Mesenchymal stem cell (in vitro differentiated cells and primary cell): ENCODE results near the gene SAP30L.

Experiments
- DNase-seq: peaks from one replicate; pipeline ENCODE4 v3.0.0-alpha.2; 2013
- H2AFZ ChIP-seq: one replicate; pipeline ENCODE4 v1.6.1; 2013; ENCODE audit warnings: low read depth, mild to moderate bottlenecking, control low read depth, inconsistent platforms, low read length, moderate library complexity
- H2AK5ac ChIP-seq: 2 replicates; pipeline ENCODE4 v1.6.1; 2013; ENCODE audit warnings: low read length, moderate library complexity, mild to moderate bottlenecking, inconsistent platforms; ENCODE audit not compliant: severe bottlenecking
- H2BK120ac ChIP-seq: one replicate; pipeline ENCODE4 v1.6.1; 2013; ENCODE audit warnings: low read depth, mild to moderate bottlenecking, inconsistent platforms, low read length, moderate library complexity
- H2BK12ac ChIP-seq, 2 experiments: one replicate each; pipeline ENCODE4 v1.6.1; 2013; ENCODE audit warnings: inconsistent platforms in 2 of 2, low read length in 2 of 2, mild to moderate bottlenecking in 2 of 2, moderate library complexity in 2 of 2, control low read depth in 1 of 2
- H2BK15ac ChIP-seq: one replicate; pipeline ENCODE4 v1.6.1; 2013; ENCODE audit warnings: mild to moderate bottlenecking, low read depth, inconsistent platforms; ENCODE audit not compliant: poor library complexity, severe bottlenecking
- H2BK5ac ChIP-seq: 2 replicates; pipeline ENCODE4 v1.6.1; 2013; ENCODE audit warnings: low read depth, mild to moderate bottlenecking, low read length, control low read depth, inconsistent platforms; ENCODE audit not compliant: poor library complexity, severe bottlenecking
- H3K14ac ChIP-seq, 2 experiments: one replicate each; pipeline ENCODE4 v1.6.1; 2013; ENCODE audit warnings: inconsistent platforms in 2 of 2, low read length in 2 of 2, control low read depth in 1 of 2, mild to moderate bottlenecking in 1 of 2, moderate library complexity in 1 of 2
- H3K18ac ChIP-seq, 2 experiments: one replicate each; pipeline ENCODE4 v1.6.1; 2013; ENCODE audit warnings: inconsistent platforms in 2 of 2, low read length in 2 of 2, control low read depth in 1 of 2, low read depth in 1 of 2, mild to moderate bottlenecking in 1 of 2
- H3K23ac ChIP-seq, 2 experiments: one replicate each; pipeline ENCODE4 v1.6.1; 2013; ENCODE audit warnings: inconsistent platforms in 2 of 2, low read length in 2 of 2, mild to moderate bottlenecking in 2 of 2, moderate library complexity in 2 of 2, control low read depth in 1 of 2
- H3K27ac ChIP-seq: 2 replicates; pipeline ENCODE4 v1.5.1; 2013; ENCODE audit warnings: mild to moderate bottlenecking, moderate library complexity, low read length, control low read depth, inconsistent platforms; ENCODE audit not compliant: poor library complexity, severe bottlenecking
- H3K27me3 ChIP-seq, 2 experiments: 2 replicates each; pipeline versions ENCODE4 v1.6.1 to v1.7.0; 2013; ENCODE audit warnings: low read length in 2 of 2, mild to moderate bottlenecking in 2 of 2, moderate library complexity in 2 of 2, control low read depth in 1 of 2, inconsistent platforms in 1 of 2; ENCODE audit not compliant: control insufficient read depth in 1 of 2, insufficient read depth in 1 of 2
- H3K36me3 ChIP-seq, 2 experiments: 2 replicates each; pipeline versions ENCODE4 v1.6.1 to v1.7.0; 2013; ENCODE audit warnings: low read length in 2 of 2, control low read depth in 1 of 2, inconsistent platforms in 1 of 2, low read depth in 1 of 2, mild to moderate bottlenecking in 1 of 2; ENCODE audit not compliant: insufficient read depth in 2 of 2, control insufficient read depth in 1 of 2
- H3K4ac ChIP-seq, 2 experiments: one replicate each; pipeline ENCODE4 v1.6.1; 2013; ENCODE audit warnings: inconsistent platforms in 2 of 2, low read length in 2 of 2, mild to moderate bottlenecking in 2 of 2, moderate library complexity in 2 of 2, control low read depth in 1 of 2, low read depth in 1 of 2
- H3K4me1 ChIP-seq: 2 replicates; pipeline ENCODE4 v1.6.1; 2013; ENCODE audit warnings: low read depth, low read length, control low read depth; ENCODE audit not compliant: control insufficient read depth, insufficient read depth
- H3K4me2 ChIP-seq: 2 replicates; pipeline ENCODE4 v1.6.1; 2013; ENCODE audit warnings: low read length, mild to moderate bottlenecking, inconsistent platforms; ENCODE audit not compliant: poor library complexity, severe bottlenecking
- H3K4me3 ChIP-seq, 2 experiments: 2 replicates each; pipeline versions ENCODE4 v1.5.1 to v1.7.0; 2013; ENCODE audit warnings: low read length in 2 of 2, mild to moderate bottlenecking in 2 of 2, control low read depth in 1 of 2, low read depth in 1 of 2; ENCODE audit not compliant: insufficient read depth in 1 of 2
- H3K79me1 ChIP-seq: replicated peaks from 2 replicates; pipeline ENCODE4 v1.6.1; 2013; ENCODE audit warnings: mild to moderate bottlenecking, control low read depth, low read length, inconsistent platforms; ENCODE audit not compliant: poor library complexity, severe bottlenecking
- H3K9ac ChIP-seq: 2 replicates; pipeline ENCODE4 v1.7.0; 2013; ENCODE audit warnings: mild to moderate bottlenecking, low read length, moderate library complexity
- H3K9me3 ChIP-seq: 2 replicates; pipeline ENCODE4 v1.7.0; 2013; ENCODE audit warnings: mild to moderate bottlenecking, low read length; ENCODE audit not compliant: control insufficient read depth
- H4K8ac ChIP-seq: one replicate; pipeline ENCODE4 v1.6.1; 2013; ENCODE audit warnings: inconsistent platforms, mild to moderate bottlenecking, low read length, moderate library complexity
- H4K91ac ChIP-seq: one replicate; pipeline ENCODE4 v1.6.1; 2013; ENCODE audit warnings: mild to moderate bottlenecking, low read length, inconsistent platforms
- WGBS: methylation state at CpG from one replicate; pipeline ENCODE4 v1.1.7; 2013; ENCODE audit warnings: mixed read lengths; 5-methylcytosine and 5-hydroxymethylcytosine counted together

SAP30L gene

GRCh38 chr5:154465169-154465568 lies 19.4 kb downstream of the SAP30L start:
- Histone ChIP-seq H4K8ac (no peak overlapping the region), H3K4me2 (no peak overlapping the region), H3K27ac (no peak overlapping the region), H3K4me3 (no peak overlapping the region), H3K14ac (no peak overlapping the region), H3K9me3 (no peaks in the 10 kb centered on the region), H3K23ac (no peak overlapping the region), H3K36me3 (peaks cover 0 to 5% of the 10 kb centered on the region in 2 experiments), H2AFZ (no peak overlapping the region), H3K9ac (no peak overlapping the region), H3K4me1 (no peaks in the 10 kb centered on the region), H4K91ac (no peak overlapping the region), H3K27me3 (peaks cover 20 to 30% of the 10 kb centered on the region in 2 experiments), H2BK12ac (no peak overlapping the region), H2BK15ac (no peak overlapping the region), H2BK5ac (no peak overlapping the region), H3K18ac (no peak overlapping the region), H3K79me1 (no peaks in the 10 kb centered on the region), H2BK120ac (no peak overlapping the region), H2AK5ac (no peak overlapping the region), H3K4ac (no peak overlapping the region)
- WGBS, result 47% methylated on average over 6 of the region's 6 CpGs
- peak; percentile 78 for DNase-seq

GRCh38 chr5:154466147-154466546 lies 20.4 kb downstream of the SAP30L start:
- no peak overlapping the region for H3K4me2 ChIP-seq
- no peak overlapping the region for H2AFZ ChIP-seq
- no peak overlapping the region for H3K18ac ChIP-seq
- H3K79me1 ChIP-seq, result no peaks in the 10 kb centered on the region
- no peaks in the 10 kb centered on the region for H3K4me1 ChIP-seq
- no peak overlapping the region for H3K4ac ChIP-seq
- 87% methylated on average over 5 of the region's 5 CpGs for WGBS
- H3K14ac ChIP-seq, result no peak overlapping the region
- H2BK5ac ChIP-seq, result no peak overlapping the region
- H2BK15ac ChIP-seq, result no peak overlapping the region
- H4K91ac ChIP-seq, result no peak overlapping the region
- no peak overlapping the region for H3K9ac ChIP-seq
- H3K4me3 ChIP-seq, result no peak overlapping the region
- peaks cover 30 to 38% of the 10 kb centered on the region in 2 experiments for H3K27me3 ChIP-seq
- H3K36me3 ChIP-seq, result no peaks in the 10 kb centered on the region
- H2AK5ac ChIP-seq, result no peak overlapping the region
- H2BK120ac ChIP-seq, result no peak overlapping the region
- H3K27ac ChIP-seq, result no peak overlapping the region
- H3K23ac ChIP-seq, result no peak overlapping the region
- DNase-seq, result no peak
- no peaks in the 10 kb centered on the region for H3K9me3 ChIP-seq
- H4K8ac ChIP-seq, result no peak overlapping the region
- no peak overlapping the region for H2BK12ac ChIP-seq

DNA sequence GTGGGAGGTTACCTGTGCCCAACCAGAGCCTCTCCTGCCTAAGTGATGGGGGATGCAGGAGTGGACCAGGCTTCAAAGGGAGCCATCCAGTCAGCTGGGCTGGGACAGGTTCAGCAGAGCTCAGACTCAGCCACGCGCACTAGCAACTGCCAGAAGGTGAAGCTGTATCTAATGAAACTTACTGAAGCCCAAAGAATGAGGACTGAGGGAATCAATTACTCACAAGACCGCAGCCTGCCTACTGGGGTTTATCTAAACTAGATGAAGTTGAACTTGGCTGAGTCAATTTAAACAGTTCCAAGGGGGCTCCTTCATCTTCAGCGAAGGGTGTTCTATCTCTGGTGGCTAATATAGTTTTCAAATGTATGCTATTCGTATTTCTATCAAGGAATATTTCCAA lies 20.9 kb downstream of the SAP30L start:
- H2AK5ac ChIP-seq, result no peak overlapping the region
- no peaks in the 10 kb centered on the region for H3K4me1 ChIP-seq
- no peak overlapping the region for H2BK15ac ChIP-seq
- no peak overlapping the region for H2BK12ac ChIP-seq
- H2BK120ac ChIP-seq, result no peak overlapping the region
- no peak overlapping the region for H3K9ac ChIP-seq
- H3K4me3 ChIP-seq, result no peak overlapping the region
- H3K23ac ChIP-seq, result no peak overlapping the region
- no peak overlapping the region for H3K18ac ChIP-seq
- H3K79me1 ChIP-seq, result no peaks in the 10 kb centered on the region
- no peaks in the 10 kb centered on the region for H3K9me3 ChIP-seq
- H3K27me3 ChIP-seq, result peaks cover 35 to 44% of the 10 kb centered on the region in 2 experiments
- H3K27ac ChIP-seq, result no peak overlapping the region
- H2BK5ac ChIP-seq, result no peak overlapping the region
- H3K36me3 ChIP-seq, result no peaks in the 10 kb centered on the region
- no peak overlapping the region for H3K4me2 ChIP-seq
- H4K91ac ChIP-seq, result no peak overlapping the region
- H2AFZ ChIP-seq, result no peak overlapping the region
- no peak for DNase-seq
- H4K8ac ChIP-seq, result no peak overlapping the region
- H3K14ac ChIP-seq, result no peak overlapping the region
- no peak overlapping the region for H3K4ac ChIP-seq
- WGBS, result 91% methylated on average over 5 of the region's 5 CpGs

DNA sequence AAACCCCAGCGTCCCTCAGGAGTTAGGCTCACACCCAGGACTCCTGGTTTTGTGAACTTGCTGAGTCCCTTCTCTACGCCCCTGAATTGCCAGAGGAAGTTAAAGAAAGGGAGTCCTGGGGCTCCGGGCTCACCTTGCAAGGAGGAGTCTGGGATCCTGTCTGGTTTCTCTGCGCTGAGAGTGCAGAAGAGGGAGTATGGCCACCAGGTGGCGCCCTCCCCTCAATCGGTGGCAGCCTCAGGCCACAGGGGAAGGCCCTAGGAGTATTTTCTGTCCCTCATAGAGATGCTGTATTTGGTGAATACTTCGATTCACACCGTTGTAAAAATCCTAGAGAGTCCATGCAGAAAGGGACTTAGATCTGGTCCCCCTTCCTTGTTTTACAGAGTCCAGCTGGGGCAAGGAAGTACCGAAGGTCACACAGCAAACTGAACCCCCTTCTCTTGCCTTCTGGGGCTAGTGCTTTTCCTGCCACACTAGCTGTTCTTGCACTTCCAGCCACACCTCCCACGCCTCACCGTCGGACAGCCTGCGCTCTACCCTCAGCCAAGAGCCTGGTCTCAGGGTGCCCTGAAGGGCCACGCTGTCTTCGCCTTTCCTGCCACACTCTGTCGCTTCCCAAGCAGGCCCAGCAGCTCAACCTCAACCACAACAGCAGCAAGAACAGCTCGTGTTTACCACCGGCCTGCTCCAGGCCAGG lies 22.0 kb downstream of the SAP30L start:
- peak; percentile 66 for DNase-seq
- 38% methylated on average over 18 of the region's 18 CpGs for WGBS
- H3K9me3 ChIP-seq, result no peaks in the 10 kb centered on the region
- H3K4me2 ChIP-seq, result no peak overlapping the region
- no peak overlapping the region for H2BK15ac ChIP-seq
- no peak overlapping the region for H3K18ac ChIP-seq
- no peak overlapping the region for H3K9ac ChIP-seq
- H3K4me3 ChIP-seq, result no peak overlapping the region
- no peak overlapping the region for H3K23ac ChIP-seq
- H4K91ac ChIP-seq, result no peak overlapping the region
- no peak overlapping the region for H2AK5ac ChIP-seq
- no peak overlapping the region for H3K4ac ChIP-seq
- no peak overlapping the region for H3K14ac ChIP-seq
- H2AFZ ChIP-seq, result no peak overlapping the region
- peaks cover 46 to 49% of the 10 kb centered on the region in 2 experiments for H3K27me3 ChIP-seq
- peaks cover 3% of the 10 kb centered on the region for H3K4me1 ChIP-seq
- no peak overlapping the region for H4K8ac ChIP-seq
- no peak overlapping the region for H3K27ac ChIP-seq
- H2BK120ac ChIP-seq, result no peak overlapping the region
- no peaks in the 10 kb centered on the region for H3K79me1 ChIP-seq
- no peak overlapping the region for H2BK5ac ChIP-seq
- no peaks in the 10 kb centered on the region for H3K36me3 ChIP-seq
- no peak overlapping the region for H2BK12ac ChIP-seq
